Activated CD4-positive, alpha-beta memory T cell treated with anti-CD3 and anti-CD28 coated beads for 36 hours (primary cell): ENCODE measurements around the gene SUGP1. TPM values are rescaled to one million over a fixed set of nuclear protein-coding genes. Genes with fewer than 3 reads are reported as not detected.
"Not testable (repeated sequence)": the region's sequence is repeated elsewhere in the genome, so short reads cannot be mapped to it uniquely, and the experiment has no call there.

ENCODE experiments used
- CTCF ChIA-PET: fragments of 350-600 bp; sonication (Branson Sonifier 250); formaldehyde crosslinking; loops from one replicate; lab custom pipeline; 2021; ENCODE audit warnings: antibody characterized with exemption, inconsistent platforms; lab: Charles Lee
- POLR2A ChIA-PET: fragments of 350-600 bp; sonication (Branson Sonifier 250); formaldehyde crosslinking; loops from one replicate; lab custom pipeline; 2021; ENCODE audit warnings: antibody characterized with exemption; lab: Charles Lee
- DNase-seq: peaks from one replicate; pipeline ENCODE4 v3.0.0-alpha.2; 2020
- H3K27ac Mint-ChIP-seq: one replicate; pipeline ENCODE4 v1.8.0; 2021; ENCODE audit warnings: mixed read lengths
- H3K27me3 Mint-ChIP-seq: one replicate; pipeline ENCODE4 v1.8.0; 2021; ENCODE audit warnings: mixed read lengths
- H3K36me3 Mint-ChIP-seq: one replicate; pipeline ENCODE4 v1.8.0; 2021; ENCODE audit warnings: mixed read lengths
- H3K4me1 Mint-ChIP-seq: one replicate; pipeline ENCODE4 v1.8.0; 2021; ENCODE audit warnings: low read depth, mixed read lengths
- H3K4me3 Mint-ChIP-seq: one replicate; pipeline ENCODE4 v1.8.0; 2021; ENCODE audit warnings: mild to moderate bottlenecking, mixed read lengths
- H3K9me3 Mint-ChIP-seq: one replicate; pipeline ENCODE4 v1.8.0; 2021; ENCODE audit warnings: mixed read lengths
- intact Hi-C: fragments of 100-400 bp; cut with micrococcal nuclease; formaldehyde crosslinking; loops from one replicate; pipeline ENCODE4 v1.15.1; 2023
- total RNA-seq, 2 experiments: library from RNA; stranded (reverse); gene quantifications; one replicate each; pipeline ENCODE4 v1.2.3, GENCODE V29; 2021

The SUGP1 gene
- total RNA-seq, 2 experiments from 2014 or later = 39.2 to 44.0 TPM

GRCh38 chr19:19352823-19353222, 32.5 kb upstream of the SUGP1 start:
- Mint-ChIP-seq H3K4me1 (peaks cover 6% of the 10 kb centered on the region), H3K27ac (peak overlapping the region; percentile 52), H3K9me3 (no peaks in the 10 kb centered on the region), H3K4me3 (no peak overlapping the region), H3K36me3 (peaks cover 22% of the 10 kb centered on the region), H3K27me3 (no peaks in the 10 kb centered on the region)
- ChIA-PET CTCF (no interaction called here), POLR2A (no interaction called here)
- no peak for DNase-seq
- intact Hi-C loops = no loop called here

GRCh38 chr19:19350756-19351155, 30.4 kb upstream of the SUGP1 start:
- H3K4me1 Mint-ChIP-seq, POLR2A ChIA-PET, CTCF ChIA-PET: not testable (repeated sequence)

GRCh38 chr19:19349365-19349764, 29.1 kb upstream of the SUGP1 start:
- intact Hi-C loops = no loop called here
- no peak overlapping the region for H3K27ac Mint-ChIP-seq
- no peak overlapping the region for H3K4me3 Mint-ChIP-seq
- DNase-seq = no peak
- no peaks in the 10 kb centered on the region for H3K4me1 Mint-ChIP-seq
- no peaks in the 10 kb centered on the region for H3K9me3 Mint-ChIP-seq
- ChIA-PET POLR2A (no interaction called here), CTCF (no interaction called here)
- no peaks in the 10 kb centered on the region for H3K27me3 Mint-ChIP-seq
- peaks cover 32% of the 10 kb centered on the region for H3K36me3 Mint-ChIP-seq

More at GRCh38 chr19:19350756-19351155, 30.4 kb upstream of the SUGP1 start:
- H3K9me3 Mint-ChIP-seq, DNase-seq, H3K4me3 Mint-ChIP-seq, intact Hi-C loops, H3K27me3 Mint-ChIP-seq, H3K27ac Mint-ChIP-seq: not testable (repeated sequence)
- peaks cover 26% of the 10 kb centered on the region for H3K36me3 Mint-ChIP-seq

- Mint-ChIP-seq H3K36me3 (peaks cover 30% of the 10 kb centered on the region), H3K4me3 (no peak overlapping the region), H3K27ac (no peak overlapping the region), H3K4me1 (no peaks in the 10 kb centered on the region), H3K27me3 (no peaks in the 10 kb centered on the region), H3K9me3 (no peaks in the 10 kb centered on the region)
- intact Hi-C loops = no loop called here
- no peak for DNase-seq
- ChIA-PET CTCF (interaction anchor here (0.8 to 2.1 kb wide), 2 partner anchors 12 to 13 kb away, joined by 3 to 7 read pairs; no protein-coding TSS in a partner anchor), POLR2A (no interaction called here)
Measured at GRCh38 chr19:19348266-19348665, 28.0 kb upstream of the SUGP1 start.

- Mint-ChIP-seq H3K4me3 (no peak overlapping the region), H3K36me3 (peaks cover 31% of the 10 kb centered on the region), H3K27me3 (no peaks in the 10 kb centered on the region), H3K4me1 (no peaks in the 10 kb centered on the region), H3K27ac (no peak overlapping the region), H3K9me3 (no peaks in the 10 kb centered on the region)
- DNase-seq = no peak
- ChIA-PET CTCF (interaction anchor here (0.8 to 2.1 kb wide), 2 partner anchors 13 to 14 kb away, joined by 3 to 7 read pairs; no protein-coding TSS in a partner anchor), POLR2A (no interaction called here)
- intact Hi-C loops = no loop called here
Measured at GRCh38 chr19:19347401-19348110, 27.2 kb upstream of the SUGP1 start.

- H3K4me3 Mint-ChIP-seq = no peak overlapping the region
- intact Hi-C loops = no loop called here
- ChIA-PET POLR2A (no interaction called here), CTCF (interaction anchor here (2.1 kb wide), 1 partner anchor 16 kb away, joined by 7 read pairs; no protein-coding TSS in a partner anchor)
- H3K27ac Mint-ChIP-seq = no peak overlapping the region
- peaks cover 28% of the 10 kb centered on the region for H3K36me3 Mint-ChIP-seq
- H3K27me3 Mint-ChIP-seq = no peaks in the 10 kb centered on the region
- H3K4me1 Mint-ChIP-seq = no peaks in the 10 kb centered on the region
- DNase-seq = no peak
- no peaks in the 10 kb centered on the region for H3K9me3 Mint-ChIP-seq
Measured at GRCh38 chr19:19345970-19346369, 25.7 kb upstream of the SUGP1 start.

GRCh38 chr19:19345232-19345631, 24.9 kb upstream of the SUGP1 start:
- H3K27ac Mint-ChIP-seq = no peak overlapping the region
- POLR2A ChIA-PET = no interaction called here
- no peaks in the 10 kb centered on the region for H3K9me3 Mint-ChIP-seq
- H3K4me1 Mint-ChIP-seq = no peaks in the 10 kb centered on the region
- intact Hi-C loops = no loop called here
- no peaks in the 10 kb centered on the region for H3K27me3 Mint-ChIP-seq
- CTCF ChIA-PET = no interaction called here
- no peak overlapping the region for H3K4me3 Mint-ChIP-seq
- no peak for DNase-seq
- peaks cover 28% of the 10 kb centered on the region for H3K36me3 Mint-ChIP-seq

GRCh38 chr19:19343762-19344161, 23.5 kb upstream of the SUGP1 start:
- ChIA-PET POLR2A (no interaction called here), CTCF (no interaction called here)
- H3K4me1 Mint-ChIP-seq = no peaks in the 10 kb centered on the region
- peaks cover 23% of the 10 kb centered on the region for H3K36me3 Mint-ChIP-seq
- H3K27ac Mint-ChIP-seq = no peak overlapping the region
- no peak for DNase-seq
- intact Hi-C loops = no loop called here
- H3K27me3 Mint-ChIP-seq = no peaks in the 10 kb centered on the region
- no peak overlapping the region for H3K4me3 Mint-ChIP-seq
- H3K9me3 Mint-ChIP-seq = no peaks in the 10 kb centered on the region

- Mint-ChIP-seq H3K9me3 (no peaks in the 10 kb centered on the region), H3K36me3 (peaks cover 29% of the 10 kb centered on the region), H3K4me3 (no peak overlapping the region), H3K27ac (no peak overlapping the region), H3K27me3 (no peaks in the 10 kb centered on the region), H3K4me1 (no peaks in the 10 kb centered on the region)
- CTCF ChIA-PET = interaction anchor here (1.1 kb wide), 1 partner anchor 19 kb away, joined by 5 read pairs; no protein-coding TSS in a partner anchor
- POLR2A ChIA-PET = no interaction called here
- intact Hi-C loops = no loop called here
- DNase-seq = no peak
Measured at GRCh38 chr19:19343016-19343362, 22.7 kb upstream of the SUGP1 start.

- POLR2A ChIA-PET = no interaction called here
- peaks cover 29% of the 10 kb centered on the region for H3K36me3 Mint-ChIP-seq
- no peaks in the 10 kb centered on the region for H3K9me3 Mint-ChIP-seq
- H3K4me1 Mint-ChIP-seq = no peaks in the 10 kb centered on the region
- DNase-seq = peak; percentile 18
- H3K27ac Mint-ChIP-seq = no peak overlapping the region
- no peak overlapping the region for H3K4me3 Mint-ChIP-seq
- CTCF ChIA-PET = interaction anchor here (1.1 kb wide), 1 partner anchor 18 kb away, joined by 5 read pairs; no protein-coding TSS in a partner anchor
- no peaks in the 10 kb centered on the region for H3K27me3 Mint-ChIP-seq
- intact Hi-C loops = no loop called here
Measured at GRCh38 chr19:19342086-19343015, 22.0 kb upstream of the SUGP1 start.

- Mint-ChIP-seq H3K36me3 (peaks cover 25% of the 10 kb centered on the region), H3K4me3 (no peak overlapping the region), H3K27ac (no peak overlapping the region), H3K4me1 (no peaks in the 10 kb centered on the region), H3K9me3 (no peaks in the 10 kb centered on the region), H3K27me3 (no peaks in the 10 kb centered on the region)
- intact Hi-C loops = no loop called here
- CTCF ChIA-PET = no interaction called here
- no peak for DNase-seq
- POLR2A ChIA-PET = no interaction called here
Measured at GRCh38 chr19:19341026-19341425, 20.7 kb upstream of the SUGP1 start.

GRCh38 chr19:19338082-19338481, 17.8 kb upstream of the SUGP1 start:
- intact Hi-C loops = no loop called here
- Mint-ChIP-seq H3K4me3 (no peak overlapping the region), H3K4me1 (no peaks in the 10 kb centered on the region), H3K9me3 (no peaks in the 10 kb centered on the region), H3K27ac (no peak overlapping the region), H3K27me3 (no peaks in the 10 kb centered on the region), H3K36me3 (peaks cover 21% of the 10 kb centered on the region)
- ChIA-PET POLR2A (no interaction called here), CTCF (no interaction called here)
- no peak for DNase-seq
